GM18517 (cell line): ENCODE results near the gene NRXN3.

ENCODE experiments used
- ATAC-seq: cut with Tn5 transposase; IDR thresholded peaks from one replicate; pipeline ENCODE4 v1.9.1; 2021; ENCODE audit warnings: mild to moderate bottlenecking, moderate library complexity; ENCODE audit not compliant: unreplicated experiment

The NRXN3 gene

GRCh38 chr14:79175671-79176070 lies 1005.5 kb downstream of the NRXN3 start:
- ATAC-seq, result no peak

GRCh38 chr14:79177106-79177505 lies 1006.9 kb downstream of the NRXN3 start:
- ATAC-seq, result no peak

GRCh38 chr14:79178719-79179118 lies 1008.5 kb downstream of the NRXN3 start:
- ATAC-seq, result no peak

GRCh38 chr14:79179985-79180384 lies 1009.8 kb downstream of the NRXN3 start:
- no peak for ATAC-seq

GRCh38 chr14:79180656-79181055 lies 1010.5 kb downstream of the NRXN3 start:
- ATAC-seq, result no peak

- no peak for ATAC-seq
Measured at GRCh38 chr14:79186523-79186922, 1016.4 kb downstream of the NRXN3 start.

- no peak for ATAC-seq
Measured at GRCh38 chr14:79193689-79194477, 1023.7 kb downstream of the NRXN3 start.

GRCh38 chr14:79196216-79196615 lies 1026.0 kb downstream of the NRXN3 start:
- ATAC-seq, result no peak

GRCh38 chr14:79197516-79197915 lies 1027.3 kb downstream of the NRXN3 start:
- ATAC-seq, result no peak

GRCh38 chr14:79199217-79199616 lies 1029.0 kb downstream of the NRXN3 start:
- ATAC-seq, result no peak

GRCh38 chr14:79201564-79202207 lies 1031.5 kb downstream of the NRXN3 start:
- ATAC-seq, result no peak

- no peak for ATAC-seq
Measured at GRCh38 chr14:79204591-79204990, 1034.4 kb downstream of the NRXN3 start.

GRCh38 chr14:79209418-79209817 lies 1039.2 kb downstream of the NRXN3 start:
- ATAC-seq, result no peak

GRCh38 chr14:79225815-79226214 lies 1055.6 kb downstream of the NRXN3 start:
- ATAC-seq, result no peak

GRCh38 chr14:79229383-79229909 lies 1059.3 kb downstream of the NRXN3 start:
- ATAC-seq, result no peak

- no peak for ATAC-seq
Measured at GRCh38 chr14:79242666-79243065, 1072.5 kb downstream of the NRXN3 start.

GRCh38 chr14:79246173-79246572 lies 1076.0 kb downstream of the NRXN3 start:
- no peak for ATAC-seq

GRCh38 chr14:79248126-79248525 lies 1078.0 kb downstream of the NRXN3 start:
- ATAC-seq, result no peak

- no peak for ATAC-seq
Measured at GRCh38 chr14:79248771-79249170, 1078.6 kb downstream of the NRXN3 start.

- ATAC-seq, result no peak
Measured at GRCh38 chr14:79251278-79251677, 1081.1 kb downstream of the NRXN3 start.

GRCh38 chr14:79253576-79253975 lies 1083.4 kb downstream of the NRXN3 start:
- ATAC-seq, result no peak

- no peak for ATAC-seq
Measured at GRCh38 chr14:79254069-79254775, 1084.0 kb downstream of the NRXN3 start.
